Urinary bladder (tissue), 4 donors: ENCODE results near the gene TSC22D2. TPM values are rescaled to one million over a fixed set of nuclear protein-coding genes. Genes with fewer than 3 reads are reported as not detected.
"Not testable (repeated sequence)": the region's sequence is repeated elsewhere in the genome, so short reads cannot be mapped to it uniquely, and the experiment has no call there.

Experiments
- DNase-seq: peaks from one replicate; pipeline ENCODE4 v3.0.0-alpha.2; 2015; ENCODE audit errors: extremely low spot score
- H3K27ac ChIP-seq: one replicate; pipeline ENCODE4 v1.5.1; 2013; ENCODE audit warnings: low read depth, mild to moderate bottlenecking, moderate library complexity
- H3K36me3 ChIP-seq: one replicate; pipeline ENCODE4 v1.6.1; 2013; ENCODE audit warnings: mild to moderate bottlenecking, moderate library complexity; ENCODE audit not compliant: insufficient read depth
- H3K4me1 ChIP-seq: one replicate; pipeline ENCODE4 v1.6.1; 2013; ENCODE audit warnings: mild to moderate bottlenecking, moderate library complexity; ENCODE audit not compliant: insufficient read depth
- H3K4me3 ChIP-seq: one replicate; pipeline ENCODE4 v1.5.1; 2013; ENCODE audit warnings: low read depth, low read length
- WGBS: extraction: QIAGEN DNeasy Blood & Tissue Kit; methylation state at CpG from one replicate; pipeline ENCODE4 v1.1.7; 2013; 5-methylcytosine and 5-hydroxymethylcytosine counted together
- polyA plus RNA-seq: library from polyadenylated mRNA; stranded (reverse); fragments of 200-250 nt; gene quantifications from one replicate; pipeline ENCODE4 v1.2.3, GENCODE V29; 2013
- total RNA-seq: library from RNA; depleted of rRNA; stranded (reverse); fragments of >200 nt; gene quantifications from one replicate; pipeline ENCODE4 v1.2.3, GENCODE V29; 2014
- donor health status: healthy with polysubstance abuse.
- donor health status: healthy.

TSC22D2 gene
- total and polyA plus RNA-seq, 2 donors = 16.3 to 48.3 TPM

DNA sequence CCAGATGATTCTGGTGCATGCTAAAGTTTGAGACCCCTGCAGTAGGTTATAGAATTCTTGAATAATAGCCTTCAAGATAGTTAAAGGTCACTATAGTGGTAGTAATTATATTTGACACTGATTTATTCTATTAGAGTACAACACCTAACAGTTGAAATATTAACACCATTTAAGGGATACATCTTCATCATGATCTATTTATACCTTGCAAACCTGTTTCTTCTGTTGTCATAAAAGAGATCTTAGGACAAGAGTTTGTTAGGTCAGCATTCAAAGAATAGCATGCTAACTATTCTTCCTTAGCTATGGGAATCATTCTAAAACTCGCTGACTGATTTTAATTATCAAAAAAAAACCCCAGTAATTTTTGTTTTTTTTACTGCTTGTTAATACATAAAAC, 46.5 kb downstream of the TSC22D2 start:
- peaks cover 4% of the 10 kb centered on the region for H3K36me3 ChIP-seq
- DNase-seq = no peak
- 91% methylated on average over 1 of the region's 1 CpG for WGBS
- H3K4me3 ChIP-seq = no peak overlapping the region
- no peaks in the 10 kb centered on the region for H3K4me1 ChIP-seq
- H3K27ac ChIP-seq = no peak overlapping the region

- Histone ChIP-seq H3K27ac (no peak overlapping the region), H3K4me3 (no peak overlapping the region), H3K4me1 (no peaks in the 10 kb centered on the region), H3K36me3 (peaks cover 4% of the 10 kb centered on the region)
- WGBS = 60% methylated on average over 1 of the region's 1 CpG
- no peak for DNase-seq
Measured at GRCh38 chr3:150455341-150455740, 47.2 kb downstream of the TSC22D2 start.

DNA sequence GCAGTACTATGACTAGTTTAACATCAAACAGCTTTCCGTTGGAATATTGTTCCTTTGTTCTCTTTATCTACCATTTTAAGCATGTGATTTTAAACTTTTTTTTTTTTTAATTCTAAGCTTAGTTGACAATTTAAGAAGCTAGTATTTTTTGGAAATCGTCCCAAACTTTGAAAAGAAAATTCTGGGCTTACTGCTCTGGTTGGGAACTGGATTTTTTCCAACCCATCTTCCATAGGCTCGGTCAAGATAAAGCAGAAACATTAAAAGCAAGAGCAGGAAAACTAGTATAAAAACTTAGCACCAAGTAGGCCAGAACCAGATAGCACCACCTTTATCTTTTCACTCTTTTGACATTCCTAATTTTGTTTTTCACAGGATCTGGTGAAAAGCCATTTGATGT, 49.9 kb downstream of the TSC22D2 start:
- WGBS = 55% methylated on average over 3 of the region's 3 CpGs
- Histone ChIP-seq H3K4me3 (no peak overlapping the region), H3K27ac (no peak overlapping the region), H3K36me3 (peaks cover 4% of the 10 kb centered on the region), H3K4me1 (no peaks in the 10 kb centered on the region)
- peak; percentile 33 for DNase-seq

- WGBS = 97% methylated on average over 1 of the region's 1 CpG
- H3K36me3 ChIP-seq = peaks cover 4% of the 10 kb centered on the region
- no peak for DNase-seq
Measured at GRCh38 chr3:150460484-150460883, 52.4 kb downstream of the TSC22D2 start.

DNA sequence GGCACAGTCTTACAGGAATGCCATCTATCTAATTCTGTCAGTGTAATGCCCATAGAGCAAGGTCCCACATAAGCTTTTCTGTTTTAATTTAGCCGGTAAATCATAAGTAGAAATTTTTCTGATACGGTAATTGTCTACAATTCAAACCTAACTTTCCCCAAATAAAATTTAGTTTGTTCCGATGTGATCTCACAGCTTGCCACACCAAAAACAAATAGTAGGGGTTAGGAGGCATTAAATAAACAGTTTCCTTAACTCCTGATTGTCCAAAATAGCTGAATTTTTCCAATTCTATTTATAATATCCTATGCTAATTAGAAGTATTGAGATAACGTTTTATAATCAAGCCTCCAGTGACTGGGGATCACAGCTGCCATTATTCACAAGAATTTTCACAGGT, 53.3 kb downstream of the TSC22D2 start:
- 73% methylated on average over 4 of the region's 4 CpGs for WGBS
- DNase-seq = no peak
- H3K4me1 ChIP-seq = no peaks in the 10 kb centered on the region
- peaks cover 4% of the 10 kb centered on the region for H3K36me3 ChIP-seq
- no peak overlapping the region for H3K27ac ChIP-seq
- H3K4me3 ChIP-seq = no peak overlapping the region

More at GRCh38 chr3:150460484-150460883, 52.4 kb downstream of the TSC22D2 start:
- no peak overlapping the region for H3K27ac ChIP-seq
- no peaks in the 10 kb centered on the region for H3K4me1 ChIP-seq
- H3K4me3 ChIP-seq = no peak overlapping the region

GRCh38 chr3:150462108-150462507, 54.0 kb downstream of the TSC22D2 start:
- Histone ChIP-seq H3K36me3 (peaks cover 4% of the 10 kb centered on the region), H3K4me3 (no peak overlapping the region), H3K27ac (no peak overlapping the region), H3K4me1 (no peaks in the 10 kb centered on the region)
- WGBS = 96% methylated on average over 1 of the region's 1 CpG
- DNase-seq = no peak

- no peak for DNase-seq
- Histone ChIP-seq H3K4me3 (no peak overlapping the region), H3K4me1 (no peaks in the 10 kb centered on the region), H3K36me3 (no peaks in the 10 kb centered on the region), H3K27ac (no peak overlapping the region)
- WGBS = 89% methylated on average over 2 of the region's 2 CpGs
Measured at GRCh38 chr3:150464684-150465083, 56.6 kb downstream of the TSC22D2 start.

GRCh38 chr3:150467381-150467780, 59.3 kb downstream of the TSC22D2 start:
- Histone ChIP-seq H3K36me3 (no peaks in the 10 kb centered on the region), H3K4me3 (no peak overlapping the region), H3K4me1 (no peaks in the 10 kb centered on the region), H3K27ac (no peak overlapping the region)
- no peak for DNase-seq
- WGBS = 78% methylated on average over 1 of the region's 1 CpG

DNA sequence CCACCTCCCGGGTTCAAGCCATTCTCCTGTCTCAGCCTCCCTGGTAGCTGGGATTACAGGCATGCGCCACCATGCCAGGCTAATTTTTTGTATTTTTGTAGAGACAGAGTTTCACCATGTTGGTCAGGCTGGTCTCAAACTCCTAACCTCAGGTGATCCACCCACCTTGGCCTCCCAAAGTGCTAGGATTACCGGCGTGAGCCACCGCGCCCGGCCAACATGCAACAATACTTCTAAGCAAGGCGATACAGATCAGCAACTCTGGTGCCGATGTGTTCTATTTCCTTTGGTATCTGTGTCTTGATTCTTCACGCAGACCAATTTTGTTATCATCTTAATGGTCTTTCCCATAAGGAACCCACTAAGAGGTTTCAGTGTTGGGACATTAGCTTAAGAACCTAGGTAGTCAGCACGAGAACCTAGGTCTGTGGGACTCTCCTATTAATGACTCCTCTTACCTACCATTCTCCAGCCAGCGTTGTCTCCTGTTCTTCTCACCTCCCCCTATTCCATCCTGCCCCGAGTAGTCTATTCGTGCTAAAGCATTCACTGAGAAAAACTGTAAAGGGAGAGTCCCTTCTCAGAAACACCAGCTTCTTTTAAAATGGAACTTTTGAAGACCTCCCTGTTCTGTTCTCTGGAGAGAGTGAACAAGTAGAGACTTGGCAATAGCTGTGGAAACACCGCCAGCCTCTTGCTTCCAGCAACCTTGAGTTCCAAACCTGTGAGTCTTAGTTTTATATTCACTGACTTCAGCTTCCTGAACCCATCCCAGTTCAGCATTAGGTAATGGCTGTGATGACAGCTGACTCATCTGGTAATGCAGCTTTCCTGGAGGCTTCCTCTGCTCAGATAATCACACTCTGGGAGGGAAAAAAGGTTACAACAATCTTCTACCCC, 61.2 kb downstream of the TSC22D2 start:
- peak; percentile 63 for DNase-seq
- H3K4me3 ChIP-seq = no peak overlapping the region
- WGBS = 81% methylated on average over 15 of the region's 15 CpGs
- peak overlapping the region; percentile 83 for H3K27ac ChIP-seq
- H3K4me1 ChIP-seq = no peaks in the 10 kb centered on the region
- H3K36me3 ChIP-seq = no peaks in the 10 kb centered on the region

- Histone ChIP-seq H3K36me3 (no peaks in the 10 kb centered on the region), H3K4me3 (no peak overlapping the region), H3K4me1 (no peaks in the 10 kb centered on the region), H3K27ac (peak overlapping the region; percentile 14)
- 73% methylated on average over 7 of the region's 7 CpGs for WGBS
- no peak for DNase-seq
Measured at GRCh38 chr3:150469931-150470740, 62.0 kb downstream of the TSC22D2 start.

DNA sequence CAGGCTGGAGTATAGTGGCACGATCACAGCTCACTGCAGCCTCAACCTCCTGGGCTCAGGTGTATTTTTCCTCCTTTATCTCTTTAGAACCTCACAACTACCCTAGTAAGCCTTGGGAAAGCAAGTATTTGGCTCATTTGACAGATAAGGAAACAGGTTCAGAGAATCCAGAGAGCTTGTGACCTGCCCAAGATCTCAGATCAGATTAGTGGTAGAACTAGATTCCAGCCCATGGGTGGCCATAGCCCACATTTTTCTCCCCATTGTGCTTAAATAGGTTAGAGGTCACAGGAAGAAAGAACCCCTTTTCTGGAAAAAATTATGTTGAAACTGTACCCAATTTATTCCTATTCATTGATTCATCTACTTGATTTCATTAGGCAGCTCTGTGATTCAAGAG, 64.3 kb downstream of the TSC22D2 start:
- Histone ChIP-seq H3K4me1 (no peaks in the 10 kb centered on the region), H3K36me3 (no peaks in the 10 kb centered on the region), H3K27ac (no peak overlapping the region), H3K4me3 (no peak overlapping the region)
- no peak for DNase-seq
- WGBS = 93% methylated on average over 1 of the region's 1 CpG

DNA sequence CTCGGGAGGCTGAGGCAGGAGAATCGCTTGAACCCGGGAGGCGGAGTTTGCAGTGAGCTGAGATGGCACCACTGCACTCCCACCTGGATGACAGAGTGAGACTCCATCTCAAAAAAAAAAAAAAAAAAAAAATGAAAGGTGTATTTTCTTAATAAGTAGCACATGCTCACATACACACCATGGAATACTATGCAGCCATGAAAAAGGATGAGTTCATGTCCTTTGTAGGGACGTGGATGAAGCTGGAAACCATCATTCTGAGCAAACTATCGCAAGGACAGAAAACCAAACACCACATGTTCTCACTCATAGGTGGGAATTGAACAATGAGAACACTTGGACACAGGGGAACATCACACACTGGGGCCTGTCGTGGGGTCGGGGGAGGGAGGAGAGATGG, 65.1 kb downstream of the TSC22D2 start:
- 98% methylated on average over 8 of the region's 8 CpGs for WGBS
- DNase-seq, H3K36me3 ChIP-seq, H3K27ac ChIP-seq, H3K4me3 ChIP-seq, H3K4me1 ChIP-seq: not testable (repeated sequence)

DNA sequence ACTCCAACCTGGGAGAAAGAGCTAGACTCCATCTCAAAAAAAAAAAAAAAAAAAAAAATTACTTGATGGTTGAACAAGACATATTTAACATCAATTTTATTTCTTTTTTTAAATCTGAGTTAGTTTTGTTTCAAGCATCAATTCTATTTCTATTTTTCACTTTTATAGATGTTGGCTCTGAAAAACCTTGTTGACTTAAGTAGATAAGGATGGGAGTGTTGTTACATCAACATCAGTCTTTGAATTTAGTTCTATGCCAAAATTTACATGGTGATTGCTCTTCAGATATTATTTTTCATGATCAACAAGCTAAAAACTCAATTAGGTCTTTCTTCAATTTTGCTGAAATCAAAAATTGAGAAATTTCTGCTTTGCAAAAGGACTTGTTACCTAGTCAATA, 71.3 kb downstream of the TSC22D2 start:
- Histone ChIP-seq H3K27ac (no peak overlapping the region), H3K4me1 (no peaks in the 10 kb centered on the region), H3K4me3 (no peak overlapping the region), H3K36me3 (no peaks in the 10 kb centered on the region)
- DNase-seq = no peak

DNA sequence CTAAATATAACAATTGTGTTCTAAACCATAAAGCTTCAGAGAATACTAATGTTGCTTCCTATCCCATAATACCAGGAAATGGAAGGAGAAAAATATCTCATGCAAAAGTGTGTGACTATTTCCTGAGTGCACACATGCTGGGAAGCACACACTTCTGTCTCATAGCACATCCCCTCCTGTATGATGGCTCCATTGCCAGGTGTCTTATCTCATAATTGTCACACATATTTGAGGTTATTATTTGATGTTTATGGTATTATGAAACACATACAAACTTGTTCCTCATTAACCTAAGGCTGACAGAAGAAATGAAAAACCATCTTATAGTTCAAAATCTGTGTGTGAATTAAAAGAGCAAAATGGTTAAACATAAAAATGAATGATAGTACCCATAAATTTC, 72.8 kb downstream of the TSC22D2 start:
- H3K27ac ChIP-seq = no peak overlapping the region

More for the DNA sequence above, 72.8 kb downstream of the TSC22D2 start:
- no peak overlapping the region for H3K4me3 ChIP-seq
- no peaks in the 10 kb centered on the region for H3K4me1 ChIP-seq
- H3K36me3 ChIP-seq = no peaks in the 10 kb centered on the region
- no peak for DNase-seq
